T-helper 1 cell treated with Interleukin-12 subunit alpha and Interleukin-12 subunit beta and Interleukin-4 antibody, amounts not matched to agents 30 ng/mL and 1 ng/mL, for 36 hours (primary cell): ENCODE data around the gene SSTR3. TPM values are rescaled to one million over a fixed set of nuclear protein-coding genes. Genes with fewer than 3 reads are reported as not detected.
"Not testable (repeated sequence)": the region's sequence is repeated elsewhere in the genome, so short reads cannot be mapped to it uniquely, and the experiment has no call there.

Experiments used
- intact Hi-C: fragments of 100-400 bp; cut with micrococcal nuclease; formaldehyde crosslinking; loops from one replicate; pipeline ENCODE4 v1.15.1; 2024
- total RNA-seq: library from RNA; stranded (reverse); gene quantifications from 2 replicates; pipeline ENCODE4 v1.2.3, GENCODE V29; 2022

Gene SSTR3
- total RNA-seq = 4.3 and 4.5 TPM in 2 replicates

DNA sequence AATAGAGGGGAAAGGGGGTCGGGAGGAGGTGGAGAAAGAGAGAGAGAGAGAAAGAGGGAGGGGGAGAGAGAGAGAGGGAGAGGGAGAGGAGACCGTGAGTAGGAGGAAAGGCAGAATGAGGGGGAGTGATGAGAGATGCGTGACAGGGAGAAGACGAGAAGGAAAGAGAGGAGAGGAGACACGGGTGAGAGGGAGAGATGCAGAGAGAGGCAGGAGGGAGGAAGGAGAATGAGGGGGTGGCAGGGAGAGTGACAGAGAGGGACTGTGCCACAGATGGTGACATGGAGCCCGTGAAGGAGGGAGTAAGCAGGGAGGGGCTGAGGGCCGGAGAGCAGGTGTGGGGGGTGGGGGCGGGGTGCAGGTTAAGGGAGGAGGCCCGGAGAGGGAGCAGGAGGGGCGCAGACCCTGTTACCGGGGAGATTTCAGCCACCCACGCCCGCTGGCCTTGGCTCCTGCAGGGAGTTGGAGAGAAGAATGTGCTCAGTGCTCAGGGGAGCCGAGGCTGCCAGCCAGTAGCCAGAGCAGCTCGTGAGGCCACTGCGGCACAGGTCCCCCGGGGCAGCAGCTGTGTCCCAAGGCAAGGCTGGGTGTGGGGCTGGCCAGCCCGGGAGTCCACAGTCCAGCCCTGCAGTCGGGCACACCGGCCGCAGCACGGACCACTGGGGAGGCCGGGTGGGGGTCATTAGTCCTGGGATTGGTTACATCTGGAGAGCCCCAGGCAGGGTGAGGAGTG lies at the start of gene SSTR3:
Gene SSTR3 (minus strand): TSS at position 304 of the 733 bp plus-strand sequence. CDS start 4,674 bp downstream, outside the sequence.
- intact Hi-C loops = no loop called here

DNA sequence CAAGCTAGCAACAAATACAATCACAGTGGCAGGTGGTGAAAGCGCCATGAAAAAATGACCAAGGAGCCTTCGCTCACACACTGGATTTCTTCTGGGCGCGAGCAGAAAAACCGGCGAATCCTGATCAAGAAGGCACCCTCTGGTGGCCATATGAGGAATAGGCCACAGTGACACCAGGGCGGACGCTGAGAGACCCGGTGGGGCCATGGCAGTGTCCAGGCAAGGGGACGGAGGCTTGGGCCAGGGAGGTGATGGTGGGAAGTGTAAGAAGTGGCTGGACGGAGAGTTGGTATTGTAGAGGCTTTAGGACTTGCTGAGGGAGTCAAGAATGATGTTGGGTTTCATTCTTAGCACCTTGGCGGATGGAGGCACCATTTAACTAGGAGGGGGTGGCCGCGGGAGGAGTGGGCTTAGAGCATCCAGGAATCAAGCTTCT lies 48.6 kb upstream of the SSTR3 start:
- intact Hi-C loops = loop anchor here (1.0 to 2.0 kb wide), 4 partner anchors 17 to 478 kb away; partner anchors contain the start of gene RAC2

DNA sequence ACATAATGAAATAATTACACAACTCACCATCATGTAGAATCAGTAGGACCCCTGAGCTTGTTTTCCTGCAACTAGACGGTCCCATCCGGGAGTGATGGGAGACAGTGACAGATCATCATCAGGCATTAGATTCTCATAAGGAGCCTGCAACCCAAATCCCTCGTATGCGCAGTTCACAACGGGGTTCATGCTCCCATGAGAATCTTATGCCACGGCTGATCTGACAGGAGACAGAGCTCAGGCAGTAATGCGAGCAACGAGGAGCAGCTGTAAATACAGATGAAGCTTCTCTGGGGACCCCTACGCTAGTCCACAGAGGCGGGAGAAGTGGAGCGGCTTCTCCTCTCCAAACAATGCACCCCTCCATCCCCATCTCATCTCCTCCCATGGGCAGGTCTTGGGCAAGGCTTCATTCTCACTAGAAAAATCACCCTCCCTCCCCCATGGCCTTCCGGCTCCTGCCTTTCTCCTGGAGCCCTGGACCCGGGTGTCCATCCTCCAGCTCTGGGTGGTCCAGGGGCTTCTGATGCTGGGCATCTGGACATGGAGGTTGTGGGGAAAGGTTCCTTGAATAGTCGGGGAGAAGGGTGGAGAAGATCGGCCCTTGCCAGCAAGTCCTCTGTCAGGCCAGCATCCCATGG lies 48.0 kb upstream of the SSTR3 start:
- intact Hi-C loops = loop anchor here (1.0 to 2.0 kb wide), 2 partner anchors 181 to 477 kb away; no protein-coding TSS in a partner anchor

DNA sequence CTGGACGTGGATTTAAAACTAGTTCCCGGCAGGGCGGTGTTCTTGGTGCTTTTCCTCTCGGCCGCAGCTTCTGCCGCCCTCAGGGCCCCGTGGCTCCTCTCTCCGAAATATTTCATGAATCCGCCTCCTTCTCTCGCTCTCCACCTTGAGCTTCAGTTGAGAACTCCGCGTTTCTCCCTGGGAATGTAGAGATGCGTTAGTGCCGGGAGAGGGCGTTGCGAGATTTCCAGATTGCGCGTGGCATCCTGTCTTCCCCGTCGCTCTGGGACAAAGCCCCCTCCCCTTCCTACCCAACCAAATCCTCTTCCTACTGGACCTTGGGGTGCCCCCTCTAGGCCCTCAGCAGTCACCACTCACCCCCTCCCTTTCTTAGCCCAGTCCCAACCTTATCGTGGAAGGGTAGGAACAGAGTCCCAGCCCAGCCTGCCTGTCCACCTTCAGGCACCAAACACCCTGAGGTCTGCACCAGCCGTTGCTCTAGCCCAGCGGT lies 47.3 kb upstream of the SSTR3 start:
- intact Hi-C loops = loop anchor here (1.0 to 2.0 kb wide), 2 partner anchors 180 to 477 kb away; no protein-coding TSS in a partner anchor

DNA sequence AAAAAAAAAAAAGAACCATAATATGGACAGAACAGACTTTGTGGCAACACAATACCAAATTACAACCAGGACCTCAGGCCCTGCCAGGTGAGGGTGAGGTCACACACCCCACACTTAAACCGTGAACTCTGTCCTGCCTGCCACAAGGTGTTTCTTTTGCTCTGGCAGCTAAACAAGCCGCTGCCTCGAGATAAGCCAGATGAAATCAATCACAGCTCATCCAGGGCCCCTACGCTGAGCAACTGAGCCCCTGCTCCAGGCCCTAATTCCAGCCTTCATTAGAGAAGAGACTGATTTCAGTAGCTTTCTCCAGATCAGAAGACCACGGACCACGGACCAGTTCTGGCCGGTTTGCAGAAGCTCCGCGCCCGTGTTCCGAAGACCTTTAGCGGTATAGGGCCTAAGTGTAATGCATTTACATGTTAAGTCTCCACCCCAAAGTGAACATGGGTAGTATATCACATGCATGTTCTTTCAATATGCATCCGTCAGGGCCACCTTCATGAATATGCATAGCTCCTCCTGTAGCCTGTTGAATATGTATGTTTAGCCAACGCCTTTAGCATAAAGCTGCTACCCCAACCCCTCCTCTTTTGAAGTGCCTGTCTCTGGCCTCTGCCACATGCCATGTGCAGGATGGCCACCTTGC lies 46.6 kb upstream of the SSTR3 start:
- intact Hi-C loops = no loop called here

DNA sequence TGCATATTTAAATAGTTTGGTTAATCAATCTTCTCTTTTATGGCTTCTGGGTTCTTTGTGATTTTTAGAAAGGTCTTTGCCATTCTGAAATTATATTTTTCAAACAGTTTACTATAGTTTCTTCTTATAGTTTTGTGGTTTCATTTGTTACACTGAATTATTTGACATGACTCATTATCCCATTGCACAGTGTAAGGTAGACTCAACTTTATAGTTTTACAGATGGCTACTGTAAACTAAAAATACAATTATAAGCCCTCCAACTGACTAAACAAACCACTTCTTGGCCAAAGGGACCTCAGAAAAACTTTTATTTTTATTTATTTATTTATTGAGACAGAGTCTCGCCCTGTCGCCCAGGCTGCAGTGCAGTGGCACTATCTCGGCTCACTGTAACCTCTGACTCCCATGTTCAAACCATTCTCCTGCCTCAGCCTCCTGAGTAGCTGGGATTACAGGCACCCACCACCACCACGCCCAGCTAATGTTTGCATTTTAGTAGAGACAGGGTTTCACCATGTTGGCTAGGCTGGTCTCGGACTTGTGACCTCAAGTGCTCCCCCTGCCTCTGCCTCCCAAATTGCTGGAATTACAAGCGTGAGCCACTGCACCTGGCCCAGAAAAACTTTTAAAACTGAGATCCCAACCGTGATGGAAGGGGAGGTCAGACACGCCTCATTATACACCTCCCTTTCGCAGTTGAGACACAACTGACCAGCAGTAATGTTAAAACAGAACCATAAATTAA lies 45.9 kb upstream of the SSTR3 start:
- intact Hi-C loops = no loop called here

DNA sequence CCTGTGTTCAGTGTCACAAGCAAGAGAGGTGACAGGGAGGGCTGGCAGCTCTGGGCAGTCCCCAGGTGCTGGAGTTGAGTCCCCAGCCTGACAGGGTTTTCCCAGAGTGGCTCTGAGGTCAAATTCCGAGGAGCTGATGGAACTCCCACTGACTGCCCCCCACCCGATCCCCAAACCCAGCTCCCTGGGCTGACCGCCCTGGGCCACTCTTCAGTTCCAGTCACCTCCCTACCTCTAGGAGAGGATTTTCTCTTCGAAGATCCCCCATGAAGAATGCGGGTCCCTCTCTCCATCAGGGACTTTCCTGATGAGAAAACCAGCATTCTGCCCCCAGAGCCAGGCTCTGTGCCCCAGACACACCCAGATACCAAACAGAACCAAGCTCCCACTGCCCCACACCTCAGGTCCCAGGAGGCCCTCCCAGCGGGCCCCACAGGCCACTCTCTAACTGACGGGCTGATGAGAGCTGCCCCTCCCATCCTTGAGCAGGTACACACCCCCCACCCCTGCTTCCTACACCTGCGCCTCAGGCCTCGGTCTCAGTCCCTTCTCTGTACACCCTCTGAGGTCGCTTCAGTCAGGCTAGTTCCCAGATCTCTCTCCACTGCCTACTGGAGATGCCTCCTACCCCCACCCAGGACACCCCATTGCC lies 43.9 kb upstream of the SSTR3 start:
- intact Hi-C loops = no loop called here

DNA sequence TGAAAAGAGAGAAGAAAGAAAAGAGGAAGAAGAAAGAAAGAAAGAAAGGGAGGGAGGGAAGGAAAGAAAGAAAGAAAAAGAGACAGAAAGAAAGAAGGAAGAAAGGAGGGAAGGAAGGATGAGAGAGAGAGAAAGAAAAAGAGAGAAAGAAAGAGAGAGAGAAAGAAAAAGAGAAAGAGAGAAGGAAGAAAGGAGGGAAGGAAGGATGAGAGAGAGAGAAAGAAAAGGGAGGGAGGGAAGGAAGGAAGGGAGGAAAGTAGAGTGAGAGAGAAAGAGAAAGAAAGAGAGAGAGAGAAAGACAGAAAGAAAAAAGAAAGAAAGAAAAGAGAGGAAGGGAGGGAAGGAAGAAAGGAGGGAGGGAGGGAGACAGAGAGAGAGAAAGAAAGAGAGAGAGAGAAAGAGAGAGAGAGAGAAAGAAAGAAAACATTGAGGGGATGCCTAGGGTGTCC lies 43.3 kb upstream of the SSTR3 start:
- intact Hi-C loops = no loop called here

DNA sequence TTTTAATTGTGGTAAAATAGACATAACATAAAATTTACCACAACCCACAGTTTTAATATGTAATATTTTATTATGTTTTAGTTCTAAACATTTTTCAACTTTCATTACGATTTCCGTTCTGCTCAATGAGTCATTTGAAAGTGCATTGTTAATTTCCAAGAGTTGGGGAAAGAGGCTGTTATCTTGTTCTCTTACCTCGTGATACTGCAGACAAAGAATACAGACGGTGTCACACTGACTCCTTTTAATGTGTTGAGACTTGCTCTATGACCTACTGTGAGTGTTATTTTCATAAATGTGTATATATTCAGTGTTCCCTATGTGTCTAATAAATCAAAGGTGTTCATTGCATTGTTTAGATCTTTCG lies 42.6 kb upstream of the SSTR3 start:
- intact Hi-C loops = no loop called here

DNA sequence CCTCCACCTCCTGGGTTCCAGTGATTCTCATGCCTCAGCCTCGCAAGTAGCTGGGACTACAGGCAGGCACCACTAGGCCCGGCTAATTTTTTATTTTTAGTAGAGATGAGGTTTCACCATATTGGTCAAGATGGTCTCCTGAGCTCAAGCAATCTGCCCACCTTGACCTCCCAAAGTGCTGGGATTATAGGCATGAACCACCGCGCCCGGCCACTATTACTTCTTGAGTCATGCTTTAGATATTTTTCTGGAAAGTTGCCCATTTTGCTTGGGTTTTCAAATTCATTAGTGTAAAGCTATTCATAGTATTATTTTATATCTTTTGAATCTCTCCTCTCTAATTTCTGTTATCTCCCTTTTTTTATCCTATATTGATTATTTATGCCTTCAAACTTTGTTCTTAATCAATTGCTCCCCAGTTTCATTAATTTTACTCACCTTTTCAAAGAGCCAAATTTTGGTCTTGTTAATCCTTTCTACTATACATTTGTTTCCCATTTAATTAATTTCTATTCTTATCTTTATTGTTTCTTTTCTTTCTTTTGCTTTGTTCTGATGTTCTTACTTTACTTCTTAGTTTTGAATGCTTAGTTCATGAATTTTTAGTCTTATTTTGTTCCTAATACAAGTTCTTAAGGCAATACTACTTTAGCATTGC lies 42.1 kb upstream of the SSTR3 start:
- intact Hi-C loops = no loop called here

DNA sequence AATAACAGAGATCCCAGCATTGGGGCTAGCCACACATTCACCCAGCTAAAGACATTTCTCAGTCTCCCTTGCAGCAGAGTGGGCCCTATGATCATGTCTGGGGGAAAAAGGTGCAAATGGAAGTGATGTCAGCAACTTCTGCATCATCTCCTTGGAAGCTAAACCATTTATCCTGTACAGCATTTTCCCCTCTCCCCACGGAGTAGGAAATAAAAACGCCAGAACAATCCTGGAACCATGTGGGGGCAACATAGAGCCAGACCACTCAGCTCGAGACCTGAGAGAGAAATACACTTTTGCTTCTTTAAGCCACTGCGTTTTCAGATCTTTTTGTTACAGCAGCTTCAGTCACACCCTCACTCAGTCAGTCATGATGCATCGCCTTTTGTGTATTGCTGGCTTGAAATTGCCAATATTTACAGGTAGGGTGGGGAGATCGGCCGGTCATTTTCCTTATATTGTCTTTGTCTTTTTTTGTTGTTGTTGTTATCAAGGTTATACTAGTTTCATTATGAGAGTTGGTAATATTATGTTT lies 40.9 kb upstream of the SSTR3 start:
- intact Hi-C loops = no loop called here

DNA sequence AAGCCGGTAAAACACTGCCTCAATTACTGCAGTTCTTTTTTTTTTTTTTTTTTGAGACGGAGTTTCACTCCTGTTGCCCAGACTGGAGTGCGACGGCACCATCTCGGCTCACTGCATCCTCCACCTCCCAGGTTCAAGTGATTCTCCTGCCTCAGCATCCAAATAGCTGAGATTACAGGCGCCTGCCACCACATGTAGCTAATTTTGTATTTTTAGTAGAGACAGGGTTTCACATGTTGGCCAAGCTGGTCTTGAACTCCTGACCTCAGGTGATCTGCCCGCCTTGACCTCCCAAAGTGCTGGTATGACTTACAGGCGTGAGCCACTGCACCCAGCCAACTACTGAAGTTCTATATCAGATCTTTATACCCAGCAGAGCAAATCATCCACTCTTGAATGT lies 39.6 kb upstream of the SSTR3 start:
- intact Hi-C loops = not testable (repeated sequence)

DNA sequence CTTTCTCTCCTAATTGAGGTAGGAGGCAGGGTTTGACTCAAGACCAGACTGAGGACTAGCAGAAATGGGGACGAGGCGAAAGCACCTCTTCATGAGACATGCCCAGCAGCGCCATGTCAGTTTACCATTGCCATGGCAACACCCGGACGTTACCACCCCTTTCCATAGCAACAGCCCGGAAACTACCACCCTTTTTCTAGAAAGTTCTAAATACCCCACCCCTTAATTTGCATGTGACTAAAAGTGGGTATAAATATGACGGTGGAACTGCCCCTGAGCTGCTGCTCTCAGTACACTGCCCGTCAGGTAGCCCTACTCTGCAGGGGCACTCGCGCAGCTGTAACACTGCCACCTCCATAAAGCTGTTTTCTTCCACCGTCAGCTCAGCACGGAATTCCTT lies 37.7 kb upstream of the SSTR3 start:
- intact Hi-C loops = no loop called here

DNA sequence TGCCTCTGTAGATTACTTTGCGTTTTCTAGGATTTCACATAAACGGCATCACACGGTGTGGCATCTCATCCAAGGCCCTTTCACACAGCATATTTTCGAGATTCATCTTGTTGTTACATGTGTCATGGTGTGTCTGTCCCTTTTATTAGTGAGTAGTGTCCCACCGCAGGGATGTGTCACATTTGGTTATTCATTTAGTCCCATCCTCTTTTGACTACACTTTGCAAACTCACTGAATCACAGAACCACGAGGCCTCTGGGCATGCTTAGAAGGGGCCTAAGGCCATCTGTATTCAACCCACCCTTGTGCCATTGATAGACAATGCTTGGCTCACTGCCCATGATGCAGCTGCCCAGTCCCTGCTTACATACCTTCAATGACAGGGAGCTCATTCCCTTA lies 36.0 kb upstream of the SSTR3 start:
- intact Hi-C loops = no loop called here

DNA sequence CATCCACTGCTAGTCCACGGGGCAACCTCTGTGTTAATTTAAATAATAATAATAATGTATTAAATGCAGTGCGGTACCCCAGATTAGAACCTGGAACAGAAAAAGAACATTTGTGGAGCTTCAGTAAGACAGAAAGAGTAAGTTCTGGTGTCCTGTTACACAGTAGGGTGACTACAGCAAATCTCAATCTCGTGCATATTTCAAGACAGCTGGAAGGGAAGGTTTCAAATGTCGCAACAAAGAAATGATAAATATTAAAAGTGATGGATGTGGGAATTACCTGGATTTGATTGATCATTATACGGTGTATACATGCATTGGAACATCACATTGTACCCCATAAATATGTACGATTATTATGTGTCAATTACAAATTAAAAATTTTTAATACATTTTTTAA lies 33.5 kb upstream of the SSTR3 start:
- intact Hi-C loops = no loop called here

DNA sequence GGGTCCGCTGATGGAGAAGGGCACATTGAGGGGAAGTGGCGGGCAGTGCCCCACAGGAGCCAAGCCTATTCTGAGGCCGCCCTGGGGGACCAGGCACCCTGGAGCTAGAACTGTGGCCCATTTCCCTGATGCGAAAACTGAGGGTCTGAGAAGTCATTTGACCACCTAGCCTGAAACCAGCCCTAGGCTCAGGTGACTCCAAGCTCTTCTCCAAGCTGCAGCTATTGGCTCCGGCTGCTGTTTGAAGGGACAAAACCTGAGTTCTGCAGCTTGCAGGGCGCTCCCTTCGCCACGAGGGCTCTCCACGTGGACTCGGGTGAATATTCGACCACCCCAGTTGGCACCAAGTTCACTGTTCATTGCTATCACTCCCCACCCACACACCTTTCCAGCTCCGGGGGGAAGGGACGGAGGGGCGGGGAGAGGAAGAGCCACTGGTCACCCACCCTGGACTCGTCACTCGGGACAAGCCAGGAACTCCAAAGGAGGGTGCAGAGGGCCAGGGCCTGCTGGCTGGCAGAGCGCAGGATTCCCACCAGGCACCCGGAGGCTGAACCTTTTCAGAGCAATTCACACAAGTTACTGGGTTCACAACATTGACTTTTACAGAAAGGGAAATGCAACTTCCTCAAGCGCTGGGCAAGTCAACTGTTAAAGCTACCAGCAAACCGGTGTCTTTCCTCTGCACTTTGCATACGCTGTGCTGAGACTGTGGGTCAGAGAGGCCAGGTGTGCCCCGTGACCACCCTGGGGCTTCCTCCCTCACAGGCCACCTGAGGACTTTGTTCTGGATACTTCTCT lies 32.8 kb upstream of the SSTR3 start:
- intact Hi-C loops = loop anchor here (1.0 to 5.0 kb wide), 6 partner anchors 16 to 468 kb away; partner anchors contain the start of genes GGA1 and IFT27

DNA sequence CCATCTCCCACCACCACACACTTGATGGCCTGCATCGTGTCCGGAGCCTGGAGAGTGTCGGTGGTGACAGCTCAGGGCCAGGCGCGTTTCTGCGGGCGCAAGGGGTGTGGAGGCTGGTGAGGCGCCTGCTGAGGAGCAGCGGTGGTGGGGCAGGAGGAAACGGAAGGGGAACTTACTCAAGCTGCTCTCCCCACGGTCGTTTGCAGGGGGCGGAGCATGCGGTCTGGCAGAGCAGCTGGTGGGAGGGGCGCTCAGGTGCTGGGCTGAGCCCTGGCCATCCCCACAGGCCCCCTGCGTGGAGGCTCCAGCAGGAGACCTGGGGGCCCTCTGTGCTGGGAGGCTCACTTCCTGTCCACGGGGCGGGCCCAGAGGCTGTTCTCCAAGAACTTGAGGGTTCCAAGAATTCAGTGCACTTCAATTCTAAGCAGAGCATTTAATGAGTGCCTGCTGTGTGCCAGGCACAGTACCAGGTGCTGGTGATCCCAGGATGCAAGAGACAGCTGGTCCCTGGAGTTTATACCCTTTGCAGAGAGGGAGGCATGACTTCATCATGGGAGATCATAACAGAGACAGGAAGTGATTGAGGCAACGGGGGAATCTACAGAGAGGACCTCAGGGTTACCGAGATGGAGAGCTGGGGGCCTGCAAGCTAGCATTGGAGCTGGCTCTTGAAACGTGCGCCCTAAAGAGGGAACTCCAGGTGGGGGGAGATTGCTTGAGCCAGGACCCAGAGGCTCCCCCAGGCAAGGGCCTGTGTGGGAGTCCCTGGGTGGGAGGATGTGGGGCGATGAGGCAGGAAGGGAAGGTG lies 32.0 kb upstream of the SSTR3 start, which contains the start of gene RAC2:
Gene RAC2 (minus strand): TSS at position 156 of the 808 bp plus-strand sequence. CDS start 121 bp downstream, at position 35.
- intact Hi-C loops = loop anchor here (1.0 to 5.0 kb wide), 6 partner anchors 17 to 467 kb away; partner anchors contain the start of genes GGA1 and IFT27
